H1 (cell line): Measurements from ENCODE around the gene VEGFD. TPM values are rescaled to one million over a fixed set of nuclear protein-coding genes. Genes with fewer than 3 reads are reported as not detected.

Source experiments
- CTCF ChIA-PET: fragments of 300-600 bp; sonication (Branson Sonifier 250); formaldehyde crosslinking; loops from one replicate; lab custom pipeline; 2021; ENCODE audit not compliant: partially characterized antibody; lab: Charles Lee
- POLR2A ChIA-PET: fragments of 300-600 bp; sonication (Branson Sonifier 250); formaldehyde crosslinking; loops from one replicate; lab custom pipeline; 2021; ENCODE audit warnings: inconsistent platforms; ENCODE audit not compliant: partially characterized antibody; lab: Charles Lee
- DNase-seq, 2 experiments: peaks; one replicate each; pipeline versions ENCODE4 v3.0.0 to v3.0.0-alpha.2; 2010 to 2022; ENCODE audit warnings: low spot score in 2 of 2, low read depth in 1 of 2, mixed read lengths in 1 of 2
- FAIRE-seq: peaks from 2 replicates; lab custom pipeline; 2011; peaks lifted over from hg19 to GRCh38; lab: Jason Lieb, UNC
- H2AFZ ChIP-seq: 2 replicates; pipeline ENCODE4 v1.8.1; 2012; ENCODE audit warnings: low read length, inconsistent platforms
- H2AK5ac ChIP-seq: 2 replicates; pipeline ENCODE4 v1.6.1; 2013; ENCODE audit warnings: low read depth, low read length
- H2BK120ac ChIP-seq: replicated peaks from 2 replicates; pipeline ENCODE3; 2013; ENCODE audit warnings: low read depth, low read length, inconsistent platforms
- H2BK12ac ChIP-seq: 2 replicates; pipeline ENCODE4 v1.6.1; 2013; ENCODE audit warnings: low read depth, low read length
- H2BK15ac ChIP-seq: 2 replicates; pipeline ENCODE4 v1.6.1; 2013; ENCODE audit warnings: low read length
- H2BK20ac ChIP-seq: 2 replicates; pipeline ENCODE4 v1.6.1; 2013; ENCODE audit warnings: low read length
- H2BK5ac ChIP-seq: 2 replicates; pipeline ENCODE4 v1.6.1; 2013; ENCODE audit warnings: low read depth, low read length
- H3K14ac ChIP-seq: 2 replicates; pipeline ENCODE4 v1.6.1; 2013; ENCODE audit warnings: inconsistent platforms; ENCODE audit not compliant: insufficient read length
- H3K18ac ChIP-seq: 2 replicates; pipeline ENCODE4 v1.6.1; 2013; ENCODE audit warnings: low read length; ENCODE audit errors: extremely low read depth
- H3K23ac ChIP-seq: 2 replicates; pipeline ENCODE4 v1.6.1; 2013; ENCODE audit warnings: inconsistent platforms; ENCODE audit not compliant: insufficient read length
- H3K23me2 ChIP-seq: 2 replicates; pipeline ENCODE4 v1.6.1; 2013; ENCODE audit warnings: low read depth, low read length
- H3K27ac ChIP-seq: 2 replicates; pipeline ENCODE4 v1.6.1; 2011; ENCODE audit warnings: low read depth, low read length, inconsistent platforms
- H3K27me3 ChIP-seq, 4 experiments: replicated peaks in 1 of 4; 1 replicate in 1 of 4; 2 replicates in 3 of 4; pipeline versions ENCODE4 v1.6.1 to v1.8.1; 2011 to 2013; ENCODE audit warnings: low read length in 3 of 4, mild to moderate bottlenecking in 3 of 4, inconsistent platforms in 2 of 4, mixed read lengths in 2 of 4, moderate library complexity in 1 of 4; ENCODE audit not compliant: control insufficient read depth in 3 of 4, insufficient read depth in 3 of 4; ENCODE audit errors: extremely low read depth in 1 of 4
- H3K36me3 ChIP-seq, 4 experiments: 2 replicates each; pipeline versions ENCODE4 v1.6.1 to v1.8.1; 2011 to 2013; ENCODE audit warnings: mild to moderate bottlenecking in 4 of 4, low read length in 3 of 4, moderate library complexity in 2 of 4, control low read depth in 1 of 4, inconsistent platforms in 1 of 4; ENCODE audit not compliant: insufficient read depth in 4 of 4, control insufficient read depth in 2 of 4
- H3K4ac ChIP-seq: replicated peaks from 2 replicates; pipeline ENCODE3; 2013; ENCODE audit warnings: low read length, low read depth, mixed read lengths, inconsistent platforms; ENCODE audit not compliant: insufficient read length
- H3K4me1 ChIP-seq, 4 experiments: replicated peaks in 1 of 4; 1 replicate in 1 of 4; 2 replicates in 3 of 4; pipeline versions ENCODE4 v1.6.1 to v1.8.1; 2011 to 2013; ENCODE audit warnings: low read length in 3 of 4, inconsistent platforms in 2 of 4, mixed read lengths in 1 of 4; ENCODE audit not compliant: insufficient read depth in 4 of 4, control insufficient read depth in 3 of 4
- H3K4me2 ChIP-seq, 2 experiments: 2 replicates each; pipeline versions ENCODE4 v1.6.1 to v1.8.1; 2011 to 2013; ENCODE audit warnings: low read depth in 2 of 2, low read length in 2 of 2, control low read depth in 1 of 2, inconsistent platforms in 1 of 2, mild to moderate bottlenecking in 1 of 2; ENCODE audit not compliant: insufficient read depth in 1 of 2
- H3K4me3 ChIP-seq, 4 experiments: fragments of 200-600, 300-600 bp in 1 of 4; sonication (generic), shearing (Covaris generic), sonication (Bioruptor Twin) in 1 of 4; 2 replicates each; pipeline versions ENCODE4 v1.5.1 to v1.8.1; 2011 to 2016; ENCODE audit warnings: low read length in 4 of 4, low read depth in 3 of 4, control low read depth in 2 of 4, inconsistent platforms in 2 of 4, mild to moderate bottlenecking in 2 of 4, mixed read lengths in 1 of 4, moderate library complexity in 1 of 4; ENCODE audit not compliant: insufficient read depth in 2 of 4; ENCODE audit errors: extremely low read depth in 1 of 4
- H3K56ac ChIP-seq: replicated peaks from 2 replicates; pipeline ENCODE3; 2013; ENCODE audit warnings: low read depth, mild to moderate bottlenecking, mixed read lengths, low read length, inconsistent platforms; ENCODE audit not compliant: insufficient read length
- H3K79me1 ChIP-seq: 2 replicates; pipeline ENCODE4 v1.6.1; 2013; ENCODE audit warnings: low read depth, low read length, control low read depth
- H3K79me2 ChIP-seq, 2 experiments: 2 replicates each; pipeline versions ENCODE4 v1.6.1 to v1.8.1; 2012 to 2013; ENCODE audit warnings: low read length in 2 of 2, mild to moderate bottlenecking in 2 of 2, inconsistent platforms in 1 of 2; ENCODE audit not compliant: insufficient read depth in 2 of 2, control insufficient read depth in 1 of 2
- H3K9ac ChIP-seq, 4 experiments: replicated peaks in 1 of 4; 1 replicate in 1 of 4; 2 replicates in 3 of 4; pipeline versions ENCODE4 v1.6.1 to v1.8.1; 2011 to 2013; ENCODE audit warnings: low read depth in 3 of 4, low read length in 3 of 4, control low read depth in 2 of 4, mild to moderate bottlenecking in 2 of 4, moderate library complexity in 2 of 4, inconsistent platforms in 1 of 4; ENCODE audit errors: extremely low read depth in 1 of 4
- H3K9me3 ChIP-seq, 2 experiments: 2 replicates each; pipeline versions ENCODE4 v1.6.1 to v1.8.1; 2012 to 2013; ENCODE audit warnings: mild to moderate bottlenecking in 2 of 2, moderate library complexity in 2 of 2, control low read depth in 1 of 2, inconsistent platforms in 1 of 2, low read depth in 1 of 2, low read length in 1 of 2, mixed read lengths in 1 of 2; ENCODE audit not compliant: insufficient read depth in 2 of 2
- H4K20me1 ChIP-seq, 2 experiments: replicated peaks in 1 of 2; 2 replicates each; pipeline versions ENCODE3 to v1.8.1; 2011 to 2013; ENCODE audit warnings: inconsistent platforms in 2 of 2, low read length in 2 of 2, mild to moderate bottlenecking in 1 of 2; ENCODE audit not compliant: insufficient read depth in 2 of 2, control insufficient read depth in 1 of 2
- H4K5ac ChIP-seq: 2 replicates; pipeline ENCODE4 v1.6.1; 2013; ENCODE audit warnings: low read length, low read depth, mixed read lengths, inconsistent platforms; ENCODE audit not compliant: insufficient read length
- H4K8ac ChIP-seq: 2 replicates; pipeline ENCODE4 v1.8.0; 2013; ENCODE audit warnings: mild to moderate bottlenecking, moderate library complexity, low read length, inconsistent platforms; ENCODE audit not compliant: insufficient read depth; ENCODE audit errors: extremely low read depth
- H4K91ac ChIP-seq: replicated peaks from 2 replicates; pipeline ENCODE3; 2013; ENCODE audit warnings: low read length, mixed read lengths, inconsistent platforms; ENCODE audit not compliant: insufficient read length
- GABPA ChIP-seq: IDR thresholded peaks from 2 replicates; pipeline ENCODE4 v1.6.1; 2011; ENCODE audit warnings: mild to moderate bottlenecking, low read length, moderate library complexity, borderline replicate concordance; ENCODE audit not compliant: insufficient read depth
- SUZ12 ChIP-seq: fragments of 200-600 bp; sonication (generic); IDR thresholded peaks from 2 replicates; pipeline ENCODE4 v1.6.1; 2012; ENCODE audit warnings: mild to moderate bottlenecking, inconsistent platforms, low read length, moderate library complexity, mixed read lengths
- WGBS, 2 experiments: shearing (Covaris generic) in 1 of 2; methylation state at CpG; one replicate each; pipeline versions ENCODE4 v1.1.6 to v1.1.7; 2013 to 2015; ENCODE audit warnings: low lambda C conversion rate in 2 of 2, mixed read lengths in 2 of 2, inconsistent platforms in 1 of 2, low coverage in 1 of 2, missing lambda C conversion rate in 1 of 2; ENCODE audit not compliant: insufficient replicate concordance in 2 of 2, insufficient coverage in 1 of 2, insufficient read length in 1 of 2; ENCODE audit errors: extremely low coverage in 1 of 2, missing lambda C conversion rate in 1 of 2; 5-methylcytosine and 5-hydroxymethylcytosine counted together
- polyA plus RNA-seq, 7 experiments: library from polyadenylated mRNA; depleted of rRNA in 3 of 7; stranded (reverse) in 5 of 7; unstranded in 2 of 7; fragments of >200 nt in 5 of 7; fragments of 200-250 nt in 2 of 7; gene quantifications; 1 replicate in 5 of 7; 2 replicates in 1 of 7; 4 replicates in 1 of 7; pipeline versions ENCODE4 v1.2.1 to v1.2.3, GENCODE V29; 2011 to 2013; ENCODE audit warnings: missing spikeins in 2 of 7, mixed read lengths in 2 of 7
- total RNA-seq: library from RNA; stranded (reverse); fragmentation: NEBNext Ultra II Directional; extraction: Animal tissue kit (Norgen Biotek cat#: 25700); gene quantifications from 2 replicates; pipeline ENCODE4 v1.2.1, GENCODE V29; 2021

VEGFD gene
- total and polyA plus RNA-seq, 2 of the 8 experiments (the other 6 are each of a cell fraction or from before 2014, with no cell fraction given): 0.06 TPM; not detected in 1

DNA sequence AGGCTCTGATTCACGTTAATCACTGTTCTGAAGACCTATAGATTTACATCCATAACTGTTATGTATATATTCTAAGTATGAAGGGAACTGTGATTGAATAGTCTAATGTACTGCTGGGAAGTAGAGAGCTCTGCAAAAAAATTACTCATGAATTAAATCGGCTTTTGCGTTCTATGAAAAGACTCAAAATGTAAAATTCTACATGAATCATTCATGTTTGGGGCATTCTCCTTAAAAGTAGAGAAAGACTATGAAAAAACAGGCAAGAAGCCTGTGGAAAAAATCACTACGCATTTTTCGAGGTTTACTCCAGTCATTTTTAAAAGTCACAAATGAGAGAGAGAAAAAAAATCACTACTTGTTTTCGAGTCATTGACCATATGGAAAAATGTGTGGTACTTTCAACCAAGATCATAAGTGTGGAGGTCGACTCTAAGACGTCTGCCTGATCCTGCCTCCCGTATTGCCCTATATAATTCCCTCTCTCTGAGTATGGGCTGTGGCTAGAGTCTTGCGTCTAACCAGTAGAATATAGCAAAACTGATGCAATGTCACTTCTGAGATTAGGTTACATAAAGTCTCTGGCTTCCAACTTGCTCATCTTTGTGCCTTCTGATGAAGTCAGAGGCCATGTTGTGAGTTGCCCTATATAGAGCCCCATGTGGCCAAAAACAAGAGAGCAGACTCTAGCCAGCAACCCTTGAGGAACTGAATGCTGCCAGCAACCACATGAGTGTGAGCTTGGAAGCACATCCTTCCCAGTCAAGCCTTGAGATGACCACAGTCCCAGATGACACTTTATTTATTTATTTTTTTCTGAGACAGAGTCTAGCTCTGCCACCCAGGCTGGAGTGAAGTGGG lies 32.1 kb upstream of the VEGFD start:
- H4K91ac ChIP-seq: no peak overlapping the region
- H2BK120ac ChIP-seq: no peak overlapping the region
- no peaks in the 10 kb centered on the region for H3K79me1 ChIP-seq
- no peak overlapping the region for H2BK15ac ChIP-seq
- H2AFZ ChIP-seq: no peak overlapping the region; the same call in 1 of the 2 replicates
- H3K27me3 ChIP-seq: no peaks in the 10 kb centered on the region
- no peak overlapping the region for H3K4me3 ChIP-seq
- ChIA-PET CTCF (no interaction called here), POLR2A (no interaction called here)
- no peak overlapping the region for H2BK20ac ChIP-seq
- H2AK5ac ChIP-seq: no peak overlapping the region
- no peak overlapping the region for H3K27ac ChIP-seq
- H3K4ac ChIP-seq: no peak overlapping the region
- no peaks in the 10 kb centered on the region for H3K36me3 ChIP-seq
- no peak overlapping the region for H3K23ac ChIP-seq
- DNase-seq: no peak
- H3K18ac ChIP-seq: no peak overlapping the region
- H4K8ac ChIP-seq: no peak overlapping the region
- TF ChIP-seq SUZ12: no peak
- TF ChIP-seq GABPA: no peak
- no peak overlapping the region for H3K14ac ChIP-seq
- no peaks in the 10 kb centered on the region for H3K79me2 ChIP-seq
- H3K9me3 ChIP-seq: no peaks in the 10 kb centered on the region
- WGBS, 2 experiments: 79% methylated on average over 10 of the region's 10 CpGs; no CpG with 5 or more reads in 1 of the 2 experiments
- H3K9ac ChIP-seq: no peak overlapping the region
- H3K23me2 ChIP-seq: no peaks in the 10 kb centered on the region
- H3K4me2 ChIP-seq: no peak overlapping the region
- no peak overlapping the region for H2BK5ac ChIP-seq
- FAIRE-seq: no peak
- H3K4me1 ChIP-seq: no peaks in the 10 kb centered on the region
- no peak overlapping the region for H4K5ac ChIP-seq
- no peak overlapping the region for H2BK12ac ChIP-seq
- no peak overlapping the region for H3K56ac ChIP-seq
- no peaks in the 10 kb centered on the region for H4K20me1 ChIP-seq
